Measurements from ENCODE around the gene HPS5.

- TF ChIP-seq POLR2AphosphoS5 (IDR thresholded peaks at IDR 0.05; ENCODE audit: low read depth, low read length) (no peak), POLR2A (IDR thresholded peaks at IDR 0.05; ENCODE audit: low read depth, low read length) (no peak), TAF1 (IDR thresholded peaks at IDR 0.05; ENCODE audit: low read depth, low read length) (no peak), POU2F2 (IDR thresholded peaks at IDR 0.05; ENCODE audit: low read depth, low read length) (no peak)
These were observed 60.2 kb downstream of the HPS5 start for GRCh38 chr11:18261721-18262120.

Measured in GM12891 (cell line).